ENCODE results near the gene RBMS2. TPM values are rescaled to one million over a fixed set of nuclear protein-coding genes. Genes with fewer than 3 reads are reported as not detected.

The RBMS2 gene
- total RNA-seq, 6 donors from 2014 or later: 43.0 to 113 (median 78.4) TPM

- DNase-seq (no peak), ATAC-seq (ENCODE audit: low FRiP score in 2 of 2) (no peak)
- TF ChIP-seq POLR2AphosphoS5 (IDR thresholded peaks at IDR 0.05): no peak
- H3K4me3 ChIP-seq: peak overlapping the region in 3 of 4 donors; percentile 4 to 76 (median 28)
- WGBS, 2 donors: 36 to 37% methylated on average over 4 of the region's 4 CpGs
- peak overlapping the region; percentile 58 to 99 (median 94) for H3K27ac ChIP-seq
- no peaks in the 10 kb centered on the region for H3K9me3 ChIP-seq
- H3K36me3 ChIP-seq: peaks cover 2 to 7% (median 5%) of the 10 kb centered on the region in 4 donors
- H3K27me3 ChIP-seq: no peaks in the 10 kb centered on the region
- H3K4me1 ChIP-seq: peaks cover 54 to 70% (median 58%) of the 10 kb centered on the region in 4 donors
These were observed 111.3 kb downstream of the RBMS2 start for GRCh38 chr12:56632701-56633467.

- H3K27me3 ChIP-seq: no peaks in the 10 kb centered on the region
- WGBS, 2 donors: 56 to 65% methylated on average over 12 of the region's 12 CpGs
- no peak for ATAC-seq (ENCODE audit: low FRiP score in 2 of 2)
- no peaks in the 10 kb centered on the region for H3K9me3 ChIP-seq
- H3K27ac ChIP-seq: peak overlapping the region; percentile 86 to 99 (median 94)
- H3K36me3 ChIP-seq: peaks cover 10 to 15% (median 12%) of the 10 kb centered on the region in 4 donors
- peaks cover 46 to 63% (median 50%) of the 10 kb centered on the region in 4 donors for H3K4me1 ChIP-seq
- TF ChIP-seq POLR2AphosphoS5 (IDR thresholded peaks at IDR 0.05): no peak
- peak overlapping the region; percentile 75 to 83 (median 80) for H3K4me3 ChIP-seq
- DNase-seq: no peak
These were observed 112.0 kb downstream of the RBMS2 start for GRCh38 chr12:56633468-56634241.

- DNase-seq: peak; percentile 60 to 92
- 1 to 2% methylated on average over 26 to 27 of the region's 27 CpGs for WGBS, 2 donors
These were observed 112.7 kb downstream of the RBMS2 start for GRCh38 chr12:56634242-56634836.

GRCh38 chr12:56634837-56635791, 113.5 kb downstream of the RBMS2 start:
- peak overlapping the region; percentile 86 to 99 (median 94) for H3K27ac ChIP-seq
- peaks cover 25 to 29% (median 27%) of the 10 kb centered on the region in 4 donors for H3K36me3 ChIP-seq
- no peaks in the 10 kb centered on the region for H3K27me3 ChIP-seq
- peaks cover 46 to 63% (median 49%) of the 10 kb centered on the region in 4 donors for H3K4me1 ChIP-seq
- TF ChIP-seq POLR2AphosphoS5 (IDR thresholded peaks at IDR 0.05): peak; percentile 41 to 86
- TF ChIP-seq EP300 (IDR thresholded peaks at IDR 0.05): no peak
- peak in 3 of 4 donors; percentile 20 to 73 (median 64) for TF ChIP-seq POLR2A (IDR thresholded peaks at IDR 0.05)
- peak in 4 of 6 experiments; percentile 33 to 53 (median 37) for TF ChIP-seq CTCF (IDR thresholded peaks at IDR 0.05)
- no peaks in the 10 kb centered on the region for H3K9me3 ChIP-seq
- peak; percentile 40 to 52 for ATAC-seq (ENCODE audit: low FRiP score in 2 of 2)
- H3K4me3 ChIP-seq: peak overlapping the region; percentile 75 to 83 (median 80)
- 1% methylated on average over 21 to 31 of the region's 47 CpGs for WGBS, 2 donors
- DNase-seq: peak; percentile 85 to 93

More at GRCh38 chr12:56634242-56634836, 112.7 kb downstream of the RBMS2 start:
- Histone ChIP-seq H3K36me3 (peaks cover 17 to 22% (median 19%) of the 10 kb centered on the region in 4 donors), H3K27me3 (no peaks in the 10 kb centered on the region), H3K4me1 (peaks cover 46 to 63% (median 50%) of the 10 kb centered on the region in 4 donors), H3K9me3 (no peaks in the 10 kb centered on the region), H3K27ac (peak overlapping the region; percentile 86 to 99 (median 94)), H3K4me3 (peak overlapping the region; percentile 75 to 83 (median 80))
- TF ChIP-seq POLR2AphosphoS5 (IDR thresholded peaks at IDR 0.05) (peak in 1 of 2 donors; percentile 68), EP300 (IDR thresholded peaks at IDR 0.05) (no peak), POLR2A (IDR thresholded peaks at IDR 0.05) (peak in 1 of 4 donors; percentile 39), CTCF (IDR thresholded peaks at IDR 0.05) (no peak)
- no peak for ATAC-seq (ENCODE audit: low FRiP score in 2 of 2)

All from upper lobe of left lung (tissue), 6 donors.